Spinal cord (tissue), 10 donors: ENCODE data around the gene KCNA1. TPM values are rescaled to one million over a fixed set of nuclear protein-coding genes. Genes with fewer than 3 reads are reported as not detected.
A peak's percentile ranks its signal among the peaks of the same experiment; 100 is the strongest.
"Not testable (repeated sequence)": the region's sequence is repeated elsewhere in the genome, so short reads cannot be mapped to it uniquely, and the experiment has no call there.

ENCODE experiments used
- DNase-seq, 6 donors: peaks; one replicate each; pipeline versions ENCODE4 v3.0.0 to v3.0.0-alpha.2; 2013 to 2015; ENCODE audit warnings: low spot score in 6 of 6, low read depth in 4 of 6
- H3K27ac ChIP-seq: one replicate; pipeline ENCODE4 v1.5.1; 2013; ENCODE audit warnings: low read depth, low read length, control low read depth
- H3K27me3 ChIP-seq: one replicate; pipeline ENCODE4 v1.6.1; 2013; ENCODE audit warnings: low read length; ENCODE audit not compliant: control insufficient read depth, insufficient read depth
- H3K36me3 ChIP-seq: one replicate; pipeline ENCODE4 v1.6.1; 2013; ENCODE audit warnings: low read length; ENCODE audit not compliant: control insufficient read depth, insufficient read depth
- H3K4me1 ChIP-seq: one replicate; pipeline ENCODE4 v1.6.1; 2013; ENCODE audit warnings: low read length; ENCODE audit not compliant: control insufficient read depth, insufficient read depth
- H3K4me3 ChIP-seq: one replicate; pipeline ENCODE4 v1.5.1; 2013; ENCODE audit warnings: low read depth, low read length, control low read depth
- H3K9me3 ChIP-seq: one replicate; pipeline ENCODE4 v1.6.1; 2013; ENCODE audit warnings: low read length; ENCODE audit not compliant: control insufficient read depth, insufficient read depth
- WGBS: methylation state at CpG from one replicate; pipeline ENCODE4 v1.1.5; 2013; ENCODE audit warnings: missing lambda C conversion rate; ENCODE audit not compliant: insufficient coverage; 5-methylcytosine and 5-hydroxymethylcytosine counted together
- polyA plus RNA-seq, 2 donors: library from polyadenylated mRNA; unstranded; fragments of 120-200 nt; gene quantifications; one replicate each; pipeline ENCODE4 v1.2.1, GENCODE V29; 2013; ENCODE audit not compliant: insufficient read length in 2 of 2
- total RNA-seq, 2 donors: library from RNA; depleted of rRNA in 1 of 2; stranded (reverse); fragments of 120-200 nt in 1 of 2; fragments of >200 nt in 1 of 2; gene quantifications; one replicate each; pipeline versions ENCODE4 v1.2.3 to v1.2.4, GENCODE V29; 2013 to 2014
- donor health status: healthy.

KCNA1 gene
- total and polyA plus RNA-seq, 4 donors: 1.9 to 21.8 (median 7.3) TPM

- no CpG with 5 or more reads among the region's 2 CpGs for WGBS
- Histone ChIP-seq H3K4me1 (no peaks in the 10 kb centered on the region), H3K27me3 (no peaks in the 10 kb centered on the region), H3K27ac (no peak overlapping the region), H3K4me3 (no peak overlapping the region), H3K36me3 (no peaks in the 10 kb centered on the region), H3K9me3 (no peaks in the 10 kb centered on the region)
- DNase-seq: no peak
Measured at GRCh38 chr12:4874671-4875070, 35.0 kb upstream of the KCNA1 start.

GRCh38 chr12:4879481-4879880 is 30.2 kb upstream of the KCNA1 start:
- not testable (repeated sequence) for H3K4me3 ChIP-seq, H3K27me3 ChIP-seq, H3K9me3 ChIP-seq, H3K27ac ChIP-seq, DNase-seq, H3K36me3 ChIP-seq, H3K4me1 ChIP-seq
- WGBS: 100% methylated on average over 2 of the region's 2 CpGs

GRCh38 chr12:4881266-4882064 is 28.2 kb upstream of the KCNA1 start:
- WGBS: 67% methylated on average over 18 of the region's 20 CpGs
- H3K27ac ChIP-seq: no peak overlapping the region
- no peaks in the 10 kb centered on the region for H3K36me3 ChIP-seq
- peak in 2 of 6 donors; percentile 66 to 81 for DNase-seq
- H3K4me3 ChIP-seq: no peak overlapping the region
- H3K27me3 ChIP-seq: no peaks in the 10 kb centered on the region
- H3K9me3 ChIP-seq: no peaks in the 10 kb centered on the region
- H3K4me1 ChIP-seq: no peaks in the 10 kb centered on the region

- H3K4me3 ChIP-seq: no peak overlapping the region
- H3K36me3 ChIP-seq: no peaks in the 10 kb centered on the region
- peaks cover 2% of the 10 kb centered on the region for H3K27me3 ChIP-seq
- 86% methylated on average over 1 of the region's 5 CpGs for WGBS
- no peak for DNase-seq
- H3K27ac ChIP-seq: no peak overlapping the region
- no peaks in the 10 kb centered on the region for H3K4me1 ChIP-seq
- H3K9me3 ChIP-seq: no peaks in the 10 kb centered on the region
Measured at GRCh38 chr12:4891866-4892265, 17.8 kb upstream of the KCNA1 start.

- H3K27me3 ChIP-seq: peaks cover 2% of the 10 kb centered on the region
- H3K4me3 ChIP-seq: no peak overlapping the region
- 64% methylated on average over 1 of the region's 1 CpG for WGBS
- DNase-seq: no peak
- H3K27ac ChIP-seq: no peak overlapping the region
- H3K4me1 ChIP-seq: no peaks in the 10 kb centered on the region
- no peaks in the 10 kb centered on the region for H3K36me3 ChIP-seq
- H3K9me3 ChIP-seq: no peaks in the 10 kb centered on the region
Measured at GRCh38 chr12:4892418-4892817, 17.3 kb upstream of the KCNA1 start.

- Histone ChIP-seq H3K9me3 (no peaks in the 10 kb centered on the region), H3K27me3 (peaks cover 2% of the 10 kb centered on the region), H3K36me3 (no peaks in the 10 kb centered on the region), H3K4me1 (no peaks in the 10 kb centered on the region), H3K4me3 (no peak overlapping the region), H3K27ac (no peak overlapping the region)
- DNase-seq: no peak
- 59% methylated on average over 6 of the region's 9 CpGs for WGBS
Measured at GRCh38 chr12:4894019-4894418, 15.7 kb upstream of the KCNA1 start.

GRCh38 chr12:4899364-4899763 is 10.3 kb upstream of the KCNA1 start:
- no peaks in the 10 kb centered on the region for H3K4me1 ChIP-seq
- H3K27me3 ChIP-seq: no peaks in the 10 kb centered on the region
- H3K36me3 ChIP-seq: no peaks in the 10 kb centered on the region
- WGBS: 62% methylated on average over 4 of the region's 4 CpGs
- H3K4me3 ChIP-seq: no peak overlapping the region
- H3K9me3 ChIP-seq: no peaks in the 10 kb centered on the region
- DNase-seq: peak in 2 of 6 donors; percentile 33 to 69
- no peak overlapping the region for H3K27ac ChIP-seq

- Histone ChIP-seq H3K4me3 (no peak overlapping the region), H3K27me3 (no peaks in the 10 kb centered on the region), H3K27ac (no peak overlapping the region), H3K9me3 (no peaks in the 10 kb centered on the region), H3K4me1 (no peaks in the 10 kb centered on the region), H3K36me3 (no peaks in the 10 kb centered on the region)
- WGBS: 86% methylated on average over 2 of the region's 5 CpGs
- DNase-seq: no peak
Measured at GRCh38 chr12:4900327-4900726, 9.4 kb upstream of the KCNA1 start.

GRCh38 chr12:4905316-4905715 is 4.4 kb upstream of the KCNA1 start:
- no peak overlapping the region for H3K4me3 ChIP-seq
- H3K27me3 ChIP-seq: peaks cover 31% of the 10 kb centered on the region
- no peak overlapping the region for H3K27ac ChIP-seq
- no peaks in the 10 kb centered on the region for H3K36me3 ChIP-seq
- DNase-seq: no peak
- no peaks in the 10 kb centered on the region for H3K9me3 ChIP-seq
- H3K4me1 ChIP-seq: peaks cover 18% of the 10 kb centered on the region

- peaks cover 30% of the 10 kb centered on the region for H3K4me1 ChIP-seq
- 0% methylated on average over 29 of the region's 31 CpGs for WGBS
- peak in 5 of 6 donors; percentile 26 to 92 (median 35) for DNase-seq
- peaks cover 57% of the 10 kb centered on the region for H3K27me3 ChIP-seq
- H3K9me3 ChIP-seq: no peaks in the 10 kb centered on the region
- H3K36me3 ChIP-seq: no peaks in the 10 kb centered on the region
- no peak overlapping the region for H3K27ac ChIP-seq
- H3K4me3 ChIP-seq: peak overlapping the region; percentile 45
Measured at GRCh38 chr12:4908684-4909409, 858 bp upstream of the KCNA1 start.
